Liver (tissue), 9 donors: Measurements from ENCODE around the gene CAPRIN2. TPM values are rescaled to one million over a fixed set of nuclear protein-coding genes. Genes with fewer than 3 reads are reported as not detected.

Experiments
- DNase-seq: peaks from one replicate; pipeline ENCODE4 v3.0.0-alpha.2; 2017; ENCODE audit warnings: low spot score
- H3K27ac ChIP-seq, 2 donors: one replicate each; pipeline ENCODE4 v1.7.0; 2013; ENCODE audit warnings: inconsistent platforms in 2 of 2, low read length in 2 of 2, control low read depth in 1 of 2, low read depth in 1 of 2, mild to moderate bottlenecking in 1 of 2
- H3K27me3 ChIP-seq, 4 donors: one replicate each; pipeline versions ENCODE4 v1.6.1 to v1.7.0; 2013; ENCODE audit warnings: low read length in 3 of 4, inconsistent platforms in 1 of 4, mild to moderate bottlenecking in 1 of 4, moderate library complexity in 1 of 4; ENCODE audit not compliant: control insufficient read depth in 4 of 4, insufficient read depth in 4 of 4
- H3K36me3 ChIP-seq, 4 donors: one replicate each; pipeline versions ENCODE4 v1.6.1 to v1.7.0; 2013; ENCODE audit warnings: low read length in 3 of 4, mild to moderate bottlenecking in 3 of 4, low read depth in 1 of 4, moderate library complexity in 1 of 4; ENCODE audit not compliant: control insufficient read depth in 4 of 4, insufficient read depth in 3 of 4
- H3K4me1 ChIP-seq, 4 donors: one replicate each; pipeline versions ENCODE4 v1.6.1 to v1.7.0; 2013; ENCODE audit warnings: low read length in 3 of 4, mild to moderate bottlenecking in 3 of 4, moderate library complexity in 1 of 4; ENCODE audit not compliant: control insufficient read depth in 4 of 4, insufficient read depth in 4 of 4
- H3K4me3 ChIP-seq, 3 donors: one replicate each; pipeline versions ENCODE4 v1.6.1 to v1.7.0; 2013; ENCODE audit warnings: low read length in 3 of 3, control low read depth in 1 of 3, low read depth in 1 of 3, mild to moderate bottlenecking in 1 of 3
- H3K9ac ChIP-seq, 2 donors: one replicate each; pipeline ENCODE4 v1.7.0; 2013; ENCODE audit warnings: low read length in 2 of 2, mild to moderate bottlenecking in 2 of 2, moderate library complexity in 2 of 2, control low read depth in 1 of 2, low read depth in 1 of 2
- H3K9me3 ChIP-seq, 4 donors: one replicate each; pipeline versions ENCODE4 v1.6.1 to v1.7.0; 2013; ENCODE audit warnings: low read length in 3 of 4; ENCODE audit not compliant: control insufficient read depth in 4 of 4
- ATF3 ChIP-seq: IDR thresholded peaks from 2 replicates; pipeline ENCODE4 v1.6.1; 2016; ENCODE audit warnings: antibody characterized with exemption
- EGR1 ChIP-seq, 2 donors: IDR thresholded peaks; 2 replicates each; pipeline ENCODE4 v1.6.1; 2016 to 2018; ENCODE audit warnings: antibody characterized with exemption in 2 of 2, low read depth in 2 of 2
- FOXA1 ChIP-seq: IDR thresholded peaks from 2 replicates; pipeline ENCODE4 v1.6.1; 2016; ENCODE audit warnings: antibody characterized with exemption
- FOXA2 ChIP-seq: IDR thresholded peaks from 2 replicates; pipeline ENCODE4 v1.6.1; 2016; ENCODE audit warnings: antibody characterized with exemption
- GABPA ChIP-seq, 2 donors: IDR thresholded peaks in 1 of 2; conservative IDR thresholded peaks in 1 of 2; 2 replicates each; pipeline ENCODE4 v1.6.1; 2016; ENCODE audit warnings: antibody characterized with exemption in 2 of 2, mild to moderate bottlenecking in 1 of 2, moderate library complexity in 1 of 2
- HNF4A ChIP-seq, 2 donors: conservative IDR thresholded peaks; 2 replicates each; pipeline ENCODE4 v1.6.1; 2016; ENCODE audit warnings: antibody characterized with exemption in 2 of 2, mild to moderate bottlenecking in 2 of 2
- HNF4G ChIP-seq: IDR thresholded peaks from 2 replicates; pipeline ENCODE4 v1.6.1; 2016; ENCODE audit warnings: antibody characterized with exemption
- JUND ChIP-seq, 2 donors: IDR thresholded peaks; 2 replicates each; pipeline ENCODE4 v1.6.1; 2016; ENCODE audit warnings: antibody characterized with exemption in 2 of 2
- NR2F2 ChIP-seq: IDR thresholded peaks from 2 replicates; pipeline ENCODE4 v1.6.1; 2016; ENCODE audit warnings: antibody characterized with exemption
- REST ChIP-seq: IDR thresholded peaks from 2 replicates; pipeline ENCODE4 v1.6.1; 2016; ENCODE audit warnings: antibody characterized with exemption, mild to moderate bottlenecking
- RXRA ChIP-seq, 2 donors: IDR thresholded peaks; 2 replicates each; pipeline ENCODE4 v1.6.1; 2017 to 2018; ENCODE audit warnings: antibody characterized with exemption in 2 of 2, mild to moderate bottlenecking in 1 of 2
- SP1 ChIP-seq: IDR thresholded peaks from 2 replicates; pipeline ENCODE4 v1.6.1; 2018; ENCODE audit warnings: antibody characterized with exemption, mild to moderate bottlenecking
- TAF1 ChIP-seq: conservative IDR thresholded peaks from 2 replicates; pipeline ENCODE4 v1.6.1; 2016; ENCODE audit warnings: antibody characterized with exemption, mild to moderate bottlenecking
- ZBTB33 ChIP-seq: IDR thresholded peaks from 2 replicates; pipeline ENCODE4 v1.6.1; 2016; ENCODE audit warnings: antibody characterized with exemption
- WGBS: extraction: QIAGEN DNeasy Blood & Tissue Kit; methylation state at CpG from one replicate; pipeline ENCODE4 v1.1.7; 2013; 5-methylcytosine and 5-hydroxymethylcytosine counted together
- polyA plus RNA-seq, 2 donors: library from polyadenylated mRNA; stranded (reverse) in 1 of 2; unstranded in 1 of 2; fragments of 200-250 nt in 1 of 2; fragments of >200 nt in 1 of 2; fragmentation: Nextera tagmentation in 1 of 2; extraction: Ambion mirVana in 1 of 2; gene quantifications; one replicate each; pipeline versions ENCODE4 v1.2.1 to v1.2.3, GENCODE V29; 2013 to 2015
- total RNA-seq, 2 donors: library from RNA; depleted of rRNA; stranded (reverse); fragments of >200 nt; gene quantifications; one replicate each; pipeline ENCODE4 v1.2.3, GENCODE V29; 2014
- TF ChIP-seq, protein P1 (sequence below): IDR thresholded peaks from 2 replicates; pipeline ENCODE4 v1.6.1; 2016; ENCODE audit warnings: antibody characterized with exemption
- TF ChIP-seq, protein P2 (sequence below): fragments of 150-350 bp; IDR thresholded peaks from 2 replicates; pipeline ENCODE4 v1.5.1; 2017; ENCODE audit warnings: improper control_type of control experiment, low read depth, low read length; ENCODE audit not compliant: missing input control
- donor health status: healthy.
- donor health status: healthy.
- donor health status: healthy.
- donor health status: healthy.
- donor health status: healthy.

CAPRIN2 gene
- total and polyA plus RNA-seq, 4 donors = 4.6 to 14.8 (median 9.4) TPM

DNA sequence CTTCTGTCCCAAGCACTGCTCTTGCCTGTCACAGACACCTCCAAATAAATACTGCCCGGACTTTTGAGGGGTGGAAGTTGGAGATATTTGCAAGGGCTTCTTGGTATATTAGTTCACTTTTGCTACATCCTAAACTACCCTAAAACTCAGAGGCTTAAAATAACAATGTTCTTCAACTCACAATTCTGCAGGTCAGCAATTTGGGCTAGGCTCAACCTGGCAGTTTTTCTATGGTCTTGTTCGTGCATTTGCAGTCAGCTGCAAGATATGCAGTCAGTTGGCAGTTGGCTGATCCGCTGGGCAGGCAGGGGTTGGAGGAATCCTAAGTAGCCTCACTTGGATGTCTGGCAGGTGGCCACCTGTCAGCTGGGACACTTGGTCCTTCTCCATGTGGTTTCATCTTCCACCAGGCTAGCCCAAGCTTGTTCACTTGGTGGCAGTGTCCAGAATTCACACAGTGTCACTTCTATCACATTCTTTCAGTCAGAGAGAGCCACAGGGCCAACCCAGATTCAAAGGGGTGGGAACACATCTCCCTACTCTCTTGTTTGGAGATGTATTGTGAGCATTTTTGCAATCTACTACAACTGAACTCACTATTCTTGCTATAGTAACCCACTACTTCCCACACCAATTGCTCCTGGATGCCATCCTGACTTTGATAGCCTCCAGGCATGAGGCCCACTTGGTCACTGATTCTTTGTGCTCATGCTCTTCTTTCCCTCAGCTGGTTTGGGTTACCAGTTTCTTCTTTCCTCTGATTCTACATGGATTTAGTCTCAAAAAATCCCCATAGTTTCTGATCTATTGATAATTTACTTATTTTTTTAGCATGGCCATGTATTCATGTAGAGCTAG lies 27.8 kb upstream of the CAPRIN2 start (continued):
- no peak for TF ChIP-seq HNF4A (conservative IDR thresholded peaks at IDR 0.05)
- TF ChIP-seq, protein P1, sequence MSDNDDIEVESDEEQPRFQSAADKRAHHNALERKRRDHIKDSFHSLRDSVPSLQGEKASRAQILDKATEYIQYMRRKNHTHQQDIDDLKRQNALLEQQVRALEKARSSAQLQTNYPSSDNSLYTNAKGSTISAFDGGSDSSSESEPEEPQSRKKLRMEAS = no peak
- no peak for TF ChIP-seq FOXA1
- no peak for TF ChIP-seq HNF4G
- no peak for TF ChIP-seq ATF3

DNA sequence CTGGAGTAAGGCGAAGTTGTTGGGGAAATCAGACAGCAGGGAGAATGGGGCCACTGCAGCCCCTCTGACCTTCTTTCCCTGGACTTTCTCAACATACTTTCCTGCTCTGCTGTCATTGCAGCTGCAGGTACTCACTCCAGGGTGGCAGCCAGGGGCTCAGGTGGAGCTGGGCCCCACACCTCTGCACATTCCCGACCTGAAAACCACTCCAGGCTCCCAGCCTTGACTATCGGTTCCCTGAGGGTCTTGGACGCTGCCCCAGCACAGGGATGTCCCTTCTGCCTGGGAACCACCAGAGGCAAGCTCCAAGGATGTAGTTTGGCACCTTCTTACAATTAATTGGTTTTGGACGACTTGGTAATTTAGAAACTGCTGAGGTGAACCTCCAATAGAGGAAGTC lies 24.8 kb upstream of the CAPRIN2 start:
- H3K27me3 ChIP-seq = no peaks in the 10 kb centered on the region
- no peak for DNase-seq
- H3K4me1 ChIP-seq = no peaks in the 10 kb centered on the region
- TF ChIP-seq FOXA2 (no peak), REST (no peak), SP1 (no peak), HNF4A (conservative IDR thresholded peaks at IDR 0.05) (no peak), JUND (IDR thresholded peaks at IDR 0.05) (no peak), HNF4G (no peak), GABPA (IDR thresholded peaks at IDR 0.05 in 1 of 2, conservative IDR thresholded peaks at IDR 0.05 in 1 of 2) (no peak), EGR1 (IDR thresholded peaks at IDR 0.05; ENCODE audit: low read depth in 2 of 2) (no peak), ZBTB33 (no peak), TAF1 (no peak), RXRA (IDR thresholded peaks at IDR 0.05) (no peak), ATF3 (no peak), NR2F2 (no peak), FOXA1 (no peak)
- TF ChIP-seq, protein P2, sequence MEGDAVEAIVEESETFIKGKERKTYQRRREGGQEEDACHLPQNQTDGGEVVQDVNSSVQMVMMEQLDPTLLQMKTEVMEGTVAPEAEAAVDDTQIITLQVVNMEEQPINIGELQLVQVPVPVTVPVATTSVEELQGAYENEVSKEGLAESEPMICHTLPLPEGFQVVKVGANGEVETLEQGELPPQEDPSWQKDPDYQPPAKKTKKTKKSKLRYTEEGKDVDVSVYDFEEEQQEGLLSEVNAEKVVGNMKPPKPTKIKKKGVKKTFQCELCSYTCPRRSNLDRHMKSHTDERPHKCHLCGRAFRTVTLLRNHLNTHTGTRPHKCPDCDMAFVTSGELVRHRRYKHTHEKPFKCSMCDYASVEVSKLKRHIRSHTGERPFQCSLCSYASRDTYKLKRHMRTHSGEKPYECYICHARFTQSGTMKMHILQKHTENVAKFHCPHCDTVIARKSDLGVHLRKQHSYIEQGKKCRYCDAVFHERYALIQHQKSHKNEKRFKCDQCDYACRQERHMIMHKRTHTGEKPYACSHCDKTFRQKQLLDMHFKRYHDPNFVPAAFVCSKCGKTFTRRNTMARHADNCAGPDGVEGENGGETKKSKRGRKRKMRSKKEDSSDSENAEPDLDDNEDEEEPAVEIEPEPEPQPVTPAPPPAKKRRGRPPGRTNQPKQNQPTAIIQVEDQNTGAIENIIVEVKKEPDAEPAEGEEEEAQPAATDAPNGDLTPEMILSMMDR = no peak
- TF ChIP-seq, protein P1 = no peak
- no peak overlapping the region for H3K9ac ChIP-seq
- 89% methylated on average over 5 of the region's 5 CpGs for WGBS
- H3K4me3 ChIP-seq = no peak overlapping the region
- H3K36me3 ChIP-seq = no peaks in the 10 kb centered on the region
- H3K9me3 ChIP-seq = no peaks in the 10 kb centered on the region
- H3K27ac ChIP-seq = no peak overlapping the region
